HG03060 (cell line): ENCODE data around the gene NOL4L.

Experiments
- ATAC-seq: cut with Tn5 transposase; IDR thresholded peaks from one replicate; pipeline ENCODE4 v1.9.1; 2021; ENCODE audit warnings: low read depth, moderate number of reproducible peaks; ENCODE audit not compliant: unreplicated experiment

NOL4L gene

GRCh38 chr20:32613192-32614053 is 28.3 kb upstream of the NOL4L start:
- ATAC-seq, result no peak

- ATAC-seq, result no peak
These were observed 27.4 kb upstream of the NOL4L start for GRCh38 chr20:32612351-32613191.

DNA sequence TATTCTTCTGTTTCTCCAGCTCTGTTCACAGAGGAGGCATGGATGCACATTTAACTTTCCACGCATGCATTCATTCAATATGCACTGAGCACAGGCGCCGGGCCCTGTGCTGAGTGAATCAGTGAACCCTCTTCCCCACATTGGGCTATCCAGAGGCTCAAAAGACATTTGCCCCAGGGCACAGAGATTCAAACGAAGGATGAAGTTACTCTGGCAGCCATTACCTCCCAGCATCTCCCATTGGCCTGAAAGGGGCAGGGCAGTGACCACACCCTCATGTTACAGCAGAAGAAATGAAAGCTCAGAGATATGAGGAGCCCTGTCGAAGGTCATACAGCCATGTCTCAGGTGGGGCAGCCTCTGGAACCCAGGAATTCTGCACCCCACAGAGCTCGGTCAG is 26.7 kb upstream of the NOL4L start:
- ATAC-seq, result no peak

DNA sequence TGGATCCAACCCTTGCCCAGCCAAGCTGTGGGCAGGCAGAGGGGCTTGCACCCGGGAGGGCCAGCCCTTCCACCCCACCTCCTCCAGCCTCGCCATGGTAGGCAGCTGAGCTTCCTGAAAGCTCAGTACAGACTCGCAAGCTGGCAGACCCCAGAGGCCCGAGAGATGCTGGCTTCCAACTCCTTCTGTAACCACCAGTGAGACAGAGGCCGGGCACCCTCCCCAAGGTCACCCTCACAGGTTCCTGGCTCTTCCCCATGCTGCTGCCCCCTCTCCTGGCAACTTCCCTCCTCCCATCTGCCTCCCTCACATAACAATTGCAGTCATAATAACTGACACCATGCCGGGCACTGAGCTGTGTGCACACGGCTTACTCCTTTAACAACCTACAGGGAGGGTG is 26.2 kb upstream of the NOL4L start:
- no peak for ATAC-seq

DNA sequence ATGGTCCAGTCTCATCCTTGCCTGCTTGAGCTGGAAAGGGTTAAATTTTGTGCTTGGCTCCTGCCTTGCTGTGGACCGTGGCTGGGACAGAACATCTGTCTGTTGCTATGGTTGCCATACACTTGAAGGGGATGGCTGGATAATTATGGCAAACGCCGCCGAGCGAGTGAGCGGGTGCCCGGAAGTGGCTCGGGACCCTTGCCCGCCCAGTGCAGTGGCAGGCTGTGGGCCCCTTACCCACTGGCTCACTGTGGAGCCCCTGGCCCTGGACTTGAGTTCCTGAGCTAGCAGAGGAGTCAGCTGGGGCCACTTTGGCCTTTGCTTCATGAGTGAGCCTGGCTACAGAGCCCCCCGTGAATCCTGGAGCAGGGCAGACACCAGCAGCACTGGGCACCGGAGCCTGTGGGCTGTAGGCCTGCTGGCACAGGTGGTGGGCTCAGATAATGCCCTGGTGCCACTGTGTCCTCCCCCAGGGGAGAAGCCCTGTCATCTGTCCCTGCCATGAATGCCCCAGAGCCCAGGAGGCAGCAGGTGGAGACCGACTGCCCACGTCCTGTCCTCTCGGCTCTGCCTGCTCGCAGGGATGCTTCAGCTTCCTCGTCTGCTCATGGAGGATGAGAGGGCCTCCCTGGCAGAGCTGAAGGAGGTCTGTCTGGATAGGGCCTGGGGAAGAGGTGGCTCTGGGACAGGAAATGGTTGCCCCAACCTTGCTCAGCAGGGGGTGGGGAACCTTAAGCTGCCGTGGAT is 25.5 kb upstream of the NOL4L start:
- ATAC-seq, result no peak

GRCh38 chr20:32609993-32610392 is 24.9 kb upstream of the NOL4L start:
- ATAC-seq, result no peak

- no peak for ATAC-seq
These were observed 24.1 kb upstream of the NOL4L start for GRCh38 chr20:32609111-32609773.

DNA sequence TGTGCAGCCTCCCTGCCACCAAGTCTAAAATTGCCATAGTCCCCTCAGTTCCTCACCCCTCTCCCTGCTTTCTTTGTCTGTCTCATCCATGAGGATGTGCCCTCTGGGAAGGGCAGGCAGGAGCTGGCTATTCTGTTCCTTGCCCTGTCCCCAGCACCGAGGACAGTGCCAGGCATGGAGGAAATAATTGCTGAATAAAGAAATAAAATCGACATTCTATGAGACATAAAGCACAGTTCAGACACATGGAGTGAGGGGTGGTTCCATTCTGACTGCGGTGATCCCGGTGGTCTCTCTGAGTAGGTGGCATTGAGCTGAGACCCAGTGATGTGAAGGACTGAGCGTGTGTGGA is 23.5 kb upstream of the NOL4L start:
- ATAC-seq, result no peak

GRCh38 chr20:32607727-32608663 is 22.9 kb upstream of the NOL4L start:
- no peak for ATAC-seq

- ATAC-seq, result no peak
These were observed 22.2 kb upstream of the NOL4L start for GRCh38 chr20:32607324-32607723.

- ATAC-seq, result no peak
These were observed 21.7 kb upstream of the NOL4L start for GRCh38 chr20:32606790-32607189.

GRCh38 chr20:32606107-32606506 is 21.0 kb upstream of the NOL4L start:
- ATAC-seq, result no peak

- no peak for ATAC-seq
These were observed 20.1 kb upstream of the NOL4L start for GRCh38 chr20:32605167-32605656.

- ATAC-seq, result no peak
These were observed 18.1 kb upstream of the NOL4L start for GRCh38 chr20:32603046-32603726.

DNA sequence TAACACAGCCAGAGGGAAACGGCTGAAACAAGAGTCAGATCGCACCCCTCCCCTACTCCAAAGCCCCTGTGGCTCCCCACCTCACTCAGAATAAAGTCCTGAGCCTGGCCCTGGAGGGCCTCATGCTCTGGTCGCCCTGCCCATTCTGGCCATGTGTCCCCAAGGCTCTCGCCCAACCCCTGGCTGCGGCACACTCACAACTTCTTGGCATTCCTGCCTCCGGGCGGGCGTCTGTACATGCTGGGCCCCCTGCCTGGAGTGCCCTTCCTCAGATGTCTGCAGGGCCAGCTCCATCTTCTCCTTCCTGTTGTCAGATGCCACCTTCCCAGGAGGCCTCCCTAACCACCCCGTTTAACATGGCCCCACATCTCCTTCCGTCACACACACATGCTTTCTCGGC is 17.1 kb upstream of the NOL4L start:
- no peak for ATAC-seq

- no peak for ATAC-seq
These were observed 15.6 kb upstream of the NOL4L start for GRCh38 chr20:32600681-32601237.

GRCh38 chr20:32599783-32600340 is 14.7 kb upstream of the NOL4L start:
- no peak for ATAC-seq

GRCh38 chr20:32598606-32599005 is 13.5 kb upstream of the NOL4L start:
- no peak for ATAC-seq
